ENCODE measurements around the gene MFAP4.

GRCh38 chr17:19365833-19366636 is 21.0 kb downstream of the MFAP4 start:
- TF ChIP-seq CTCF (IDR thresholded peaks at IDR 0.05; ENCODE audit: insufficient read depth, low read depth, low read length) (no peak), EZH2 (IDR thresholded peaks at IDR 0.05; ENCODE audit: insufficient read depth, low read length) (no peak)

Measured in astrocyte (in vitro differentiated cells and primary cell).